ENCODE results near the gene CDH8.
"Not testable (repeated sequence)": the region's sequence is repeated elsewhere in the genome, so short reads cannot be mapped to it uniquely, and the experiment has no call there.

CDH8 gene

DNA sequence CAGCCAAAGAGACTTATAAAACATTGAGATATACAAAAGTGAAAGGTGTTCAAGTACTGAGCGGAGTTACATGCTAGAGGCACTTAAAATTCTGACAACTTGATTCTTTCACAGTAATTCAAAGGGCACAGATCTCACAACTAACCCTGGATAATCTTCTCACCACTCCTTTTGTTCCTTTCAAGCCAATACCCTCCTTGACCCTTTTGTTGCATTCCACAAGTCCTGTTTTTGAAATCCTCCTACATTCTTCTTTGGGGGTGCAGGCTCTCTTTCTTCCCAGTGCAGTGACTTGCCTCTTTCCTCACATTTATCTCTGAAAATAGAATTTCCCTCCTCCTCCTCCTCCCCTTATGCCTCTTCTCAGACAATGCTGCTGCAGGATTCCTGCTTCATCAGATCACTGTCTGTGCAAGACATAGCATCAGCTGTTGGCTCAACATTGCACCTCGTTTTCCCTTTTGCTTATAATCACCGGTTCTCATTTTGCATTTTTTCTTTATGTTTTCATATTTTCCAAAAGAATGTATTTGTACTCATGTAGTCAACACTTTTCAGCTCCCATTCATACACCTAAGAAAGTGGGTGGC lies 199.3 kb downstream of the CDH8 start:
- DNase-seq = no peak

DNA sequence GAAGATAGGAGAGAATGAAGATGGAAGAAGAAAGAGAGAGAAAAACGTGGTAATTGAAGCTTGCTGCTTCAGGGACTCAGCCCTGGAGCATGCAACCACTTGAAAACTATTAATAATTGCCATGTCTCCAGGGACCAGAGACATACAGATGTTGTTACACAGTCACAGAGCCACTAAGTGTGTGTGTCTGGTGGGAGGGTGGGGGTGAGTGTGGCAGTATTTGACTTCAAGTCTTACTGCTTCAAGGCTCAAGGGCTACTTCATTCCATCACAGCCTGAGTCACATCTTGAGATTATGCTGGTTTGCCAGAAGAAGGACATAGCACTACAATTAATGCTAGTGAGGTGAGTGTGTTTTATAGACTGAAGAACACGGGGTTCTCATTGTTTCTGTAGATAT lies 202.2 kb downstream of the CDH8 start:
- DNase-seq = no peak

- DNase-seq = no peak
Observed at GRCh38 chr16:61831351-61831917, 204.8 kb downstream of the CDH8 start.

- no peak for DNase-seq
Observed at GRCh38 chr16:61829631-61830030, 206.6 kb downstream of the CDH8 start.

GRCh38 chr16:61823326-61823725 lies 212.9 kb downstream of the CDH8 start:
- DNase-seq = no peak

- DNase-seq = no peak
Observed at GRCh38 chr16:61820820-61821219, 215.4 kb downstream of the CDH8 start.

- DNase-seq = no peak
Observed at GRCh38 chr16:61820398-61820797, 215.8 kb downstream of the CDH8 start.

DNA sequence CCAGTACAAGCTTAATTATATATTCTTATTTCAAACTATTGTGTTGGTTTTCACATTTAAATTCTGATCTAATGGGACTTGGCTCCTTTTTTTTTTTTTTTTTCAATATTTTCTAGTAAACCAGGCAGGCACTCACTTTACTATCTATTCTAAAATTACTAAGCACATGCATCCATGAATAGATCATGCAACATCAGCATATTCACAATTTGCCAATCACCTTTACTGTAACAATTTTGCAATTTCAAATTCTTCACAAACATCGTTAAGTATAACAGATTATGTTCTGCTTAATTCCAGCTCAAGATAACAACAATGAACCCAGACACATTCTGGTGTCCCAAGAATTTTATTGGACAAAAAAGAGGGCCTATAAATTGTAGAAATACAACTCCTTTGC lies 217.4 kb downstream of the CDH8 start:
- DNase-seq = no peak

- no peak for DNase-seq
Observed at GRCh38 chr16:61817583-61818278, 218.5 kb downstream of the CDH8 start.

GRCh38 chr16:61814726-61815347 lies 221.4 kb downstream of the CDH8 start:
- DNase-seq = no peak

GRCh38 chr16:61813339-61813738 lies 222.9 kb downstream of the CDH8 start:
- no peak for DNase-seq

DNA sequence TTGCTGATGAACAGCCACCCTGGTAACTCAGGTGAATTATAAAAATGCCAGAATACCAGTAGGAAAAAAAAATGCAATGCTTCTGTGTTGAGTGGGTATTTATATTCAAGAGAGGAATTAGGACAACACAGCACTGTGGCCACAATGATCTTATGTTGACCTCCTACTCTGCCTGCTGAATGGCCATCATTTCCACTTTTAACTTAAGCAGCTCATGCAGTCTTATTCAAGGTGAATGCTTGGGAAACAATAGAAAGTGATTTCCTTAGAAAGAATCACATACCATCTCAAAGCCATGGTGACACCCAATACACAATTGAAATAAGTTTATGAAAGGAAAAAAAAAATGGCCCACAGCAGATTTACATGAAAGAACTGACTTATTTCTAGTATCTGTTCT lies 224.0 kb downstream of the CDH8 start:
- DNase-seq = no peak

- no peak for DNase-seq
Observed at GRCh38 chr16:61807551-61807950, 228.7 kb downstream of the CDH8 start.

- DNase-seq = not testable (repeated sequence)
Observed at GRCh38 chr16:61801217-61801616, 235.0 kb downstream of the CDH8 start.

GRCh38 chr16:61798741-61799140 lies 237.5 kb downstream of the CDH8 start:
- DNase-seq = no peak

DNA sequence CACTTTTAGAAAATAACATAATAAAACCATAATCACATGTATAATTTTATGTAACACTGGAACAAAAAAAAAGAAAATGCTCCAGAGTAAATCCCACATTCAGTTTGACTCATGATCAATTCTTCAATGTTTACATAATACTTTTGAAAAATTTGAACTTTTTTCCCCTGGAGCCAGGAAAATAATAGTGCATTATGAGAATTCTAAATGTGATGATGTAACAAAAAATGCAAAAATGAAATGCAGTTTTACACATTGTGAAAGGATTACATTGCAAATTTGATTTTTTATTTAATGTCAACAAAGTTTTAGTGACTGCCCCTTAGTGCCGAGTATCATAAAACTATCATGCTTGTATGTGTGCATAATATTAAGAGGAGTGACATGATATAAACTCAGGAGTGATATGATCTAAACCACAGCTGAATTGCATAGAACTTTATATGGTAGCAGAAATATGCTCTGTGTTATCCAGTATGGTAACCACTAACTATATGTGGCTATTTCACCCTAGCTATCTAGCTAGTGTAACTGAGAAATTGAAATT lies 238.2 kb downstream of the CDH8 start:
- DNase-seq = no peak

DNA sequence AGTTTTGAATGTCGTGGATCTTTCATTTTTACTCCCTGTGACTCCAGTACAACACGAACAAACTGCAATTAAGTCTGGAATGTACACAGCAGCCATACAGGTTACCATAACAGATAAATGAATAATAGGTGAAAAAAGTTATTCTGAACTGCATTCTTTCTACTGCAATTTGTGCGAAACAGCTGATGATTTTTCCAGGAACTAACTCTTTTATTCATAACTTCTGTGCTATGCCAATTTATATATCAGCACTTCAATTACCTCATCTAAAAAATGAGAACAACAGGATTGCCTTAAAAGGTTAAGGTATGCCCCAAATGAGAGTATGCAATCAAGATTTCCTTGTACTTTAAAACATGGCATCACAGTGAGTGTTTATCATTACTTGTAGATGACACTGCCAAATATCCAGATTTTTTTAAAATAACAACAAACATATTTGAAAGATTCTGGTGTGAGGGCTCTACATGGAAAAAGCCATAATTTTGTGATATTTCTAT lies 238.9 kb downstream of the CDH8 start:
- DNase-seq = no peak

- no peak for DNase-seq
Observed at GRCh38 chr16:61792194-61792909, 243.9 kb downstream of the CDH8 start.

DNA sequence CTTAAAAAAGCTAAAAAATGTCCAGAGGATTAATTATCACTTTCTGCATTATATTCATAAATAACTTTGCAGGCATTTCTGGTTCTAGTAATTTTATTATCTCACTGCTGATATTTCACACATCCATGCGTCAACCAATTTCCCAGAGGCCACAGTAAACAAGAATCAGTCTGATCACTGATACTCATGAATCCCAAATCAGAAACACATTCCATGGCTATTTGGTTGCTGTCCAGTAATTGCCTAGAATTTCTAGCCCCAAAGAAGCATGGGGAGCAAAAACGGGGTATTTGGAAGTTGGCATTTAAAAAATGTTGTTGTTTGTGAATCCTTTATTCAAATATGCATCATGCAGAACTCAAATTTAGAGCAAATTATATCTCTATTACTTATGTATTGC lies 244.8 kb downstream of the CDH8 start:
- DNase-seq = no peak

GRCh38 chr16:61781855-61782254 lies 254.4 kb downstream of the CDH8 start:
- DNase-seq = not testable (repeated sequence)

GRCh38 chr16:61780161-61780560 lies 256.1 kb downstream of the CDH8 start:
- DNase-seq = no peak

DNA sequence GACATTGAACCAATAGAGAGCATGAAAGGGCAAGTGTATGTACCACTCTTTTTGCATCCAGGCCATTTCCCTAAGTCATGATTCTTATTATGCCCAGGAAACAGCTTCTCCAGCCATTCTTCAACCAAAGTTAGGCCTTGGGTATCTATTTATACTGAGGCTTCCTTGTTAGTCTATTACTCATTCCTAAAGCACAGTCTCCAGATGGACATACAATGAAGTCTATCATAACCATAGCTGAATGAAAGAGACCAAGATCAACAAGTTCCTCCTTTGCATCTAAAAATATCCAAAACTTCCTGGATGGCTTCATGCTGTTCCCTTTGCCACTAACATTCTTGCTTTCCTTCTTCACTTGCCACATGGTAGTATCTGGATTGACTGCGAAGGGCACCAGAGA lies 265.9 kb downstream of the CDH8 start:
- no peak for DNase-seq

DNA sequence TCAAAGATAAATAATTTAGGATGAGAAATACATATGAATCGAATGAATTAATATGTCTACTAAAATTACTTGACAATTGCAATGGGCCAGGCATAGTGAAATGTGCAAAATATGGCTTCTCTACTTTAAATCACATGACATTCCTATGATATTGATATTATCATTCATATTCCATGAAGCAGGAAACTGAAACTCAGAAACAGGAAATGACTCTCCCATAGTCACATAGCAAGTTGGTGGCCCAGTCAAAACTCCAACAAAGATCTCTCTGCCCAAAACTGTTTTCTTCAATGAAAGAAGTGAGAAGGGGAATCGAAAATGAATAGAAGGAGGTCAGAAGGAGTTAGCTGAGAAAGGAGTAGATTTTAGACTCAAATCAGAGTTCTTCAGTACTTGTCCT lies 272.2 kb downstream of the CDH8 start:
- no peak for DNase-seq

Data from effector CD4-positive, alpha-beta T cell (primary cell).